Caco-2 (cell line): ENCODE results near the gene COL15A1. TPM values are rescaled to one million over a fixed set of nuclear protein-coding genes. Genes with fewer than 3 reads are reported as not detected.
A peak's percentile ranks its signal among the peaks of the same experiment; 100 is the strongest.

Source experiments
- Bru-seq: library from RNA; stranded (reverse); fragments of 400-500 nt; gene quantifications from one replicate; lab custom pipeline; 2021; lab: Mats Ljungman, UMichigan
- BruChase-seq, 2 experiments: library from RNA; stranded (reverse); fragments of 400-500 nt; gene quantifications; one replicate each; lab custom pipeline; 2021; lab: Mats Ljungman, UMichigan
- BruUV-seq: library from RNA; stranded (reverse); fragments of 400-500 nt; replicated peaks from 2 replicates; lab custom pipeline; 2021; lab: Mats Ljungman, UMichigan
- CTCF ChIA-PET: fragments of 300-600 bp; sonication (Branson Sonifier 250); formaldehyde crosslinking; loops from one replicate; lab custom pipeline; 2022; ENCODE audit warnings: antibody characterized with exemption; lab: Charles Lee
- POLR2A ChIA-PET: fragments of 300-600 bp; sonication (Branson Sonifier 250); formaldehyde crosslinking; loops from one replicate; lab custom pipeline; 2022; ENCODE audit warnings: antibody characterized with exemption; lab: Charles Lee
- DNase-seq, 2 experiments: peaks; one replicate each; pipeline versions ENCODE4 v3.0.0 to v3.0.0-alpha.2; 2020 to 2022
- H3K27me3 ChIP-seq: replicated peaks from 2 replicates; pipeline ENCODE4 v1.6.0; 2011; ENCODE audit warnings: low read length; ENCODE audit not compliant: control insufficient read depth, insufficient read depth
- H3K36me3 ChIP-seq: 2 replicates; pipeline ENCODE4 v1.5.1; 2011; ENCODE audit warnings: low read length; ENCODE audit not compliant: control insufficient read depth, insufficient read depth
- H3K4me1 ChIP-seq: fragments of 250-450 bp; sonication (Bioruptor Pico); 2 replicates; pipeline ENCODE4 v1.5.1; 2020; ENCODE audit warnings: mild to moderate bottlenecking
- H3K4me3 ChIP-seq: 2 replicates; pipeline ENCODE4 v1.5.1; 2011; ENCODE audit warnings: low read depth, mild to moderate bottlenecking, control low read depth, low read length
- H3K9me3 ChIP-seq: fragments of 250-450 bp; sonication (Bioruptor Pico); 2 replicates; pipeline ENCODE4 v1.5.1; 2020; ENCODE audit warnings: mild to moderate bottlenecking, moderate library complexity
- H3K27ac Mint-ChIP-seq: one replicate; pipeline ENCODE4 v1.8.0; 2022; ENCODE audit warnings: mixed read lengths; ENCODE audit not compliant: unreplicated experiment
- H3K27me3 Mint-ChIP-seq: one replicate; pipeline ENCODE4 v1.8.0; 2022; ENCODE audit warnings: mixed read lengths; ENCODE audit not compliant: insufficient read depth, unreplicated experiment
- H3K36me3 Mint-ChIP-seq: one replicate; pipeline ENCODE4 v1.8.0; 2022; ENCODE audit warnings: mild to moderate bottlenecking, mixed read lengths; ENCODE audit not compliant: insufficient read depth, unreplicated experiment
- H3K4me1 Mint-ChIP-seq: one replicate; pipeline ENCODE4 v1.8.0; 2022; ENCODE audit warnings: low read depth, mixed read lengths; ENCODE audit not compliant: unreplicated experiment
- H3K4me3 Mint-ChIP-seq: one replicate; pipeline ENCODE4 v1.8.0; 2022; ENCODE audit warnings: mild to moderate bottlenecking, moderate library complexity, mixed read lengths; ENCODE audit not compliant: unreplicated experiment
- H3K9me3 Mint-ChIP-seq: one replicate; pipeline ENCODE4 v1.8.0; 2022; ENCODE audit warnings: mixed read lengths; ENCODE audit not compliant: unreplicated experiment
- CTCF ChIP-seq, 2 experiments: fragments of 200-600 bp in 1 of 2; IDR thresholded peaks; 1 replicate in 1 of 2; 2 replicates in 1 of 2; pipeline versions ENCODE4 v1.5.1 to v1.8.0; 2011 to 2022; ENCODE audit warnings: antibody characterized with exemption in 1 of 2, control low read depth in 1 of 2, inconsistent platforms in 1 of 2, low read depth in 1 of 2, low read length in 1 of 2, mild to moderate bottlenecking in 1 of 2, moderate library complexity in 1 of 2; ENCODE audit not compliant: insufficient read depth in 1 of 2, severe bottlenecking in 1 of 2, unreplicated experiment in 1 of 2
- intact Hi-C: fragments of 100-400 bp; cut with micrococcal nuclease; formaldehyde crosslinking; loops from one replicate; pipeline ENCODE4 v1.10.0; 2022; ENCODE audit not compliant: unreplicated experiment
- long read RNA-seq: library from polyadenylated mRNA; stranded (forward); transcript quantifications from one replicate; pipeline ENCODE4 v2.0.0, GENCODE V29; 2022
- total RNA-seq: library from RNA; stranded (reverse); gene quantifications from 2 replicates; pipeline ENCODE4 v1.2.3, GENCODE V29; 2022

Gene COL15A1
- total RNA-seq (not detected in 2 replicates), Bru-seq, nascent RNA (percentile 1 among the genes with signal in this experiment), BruChase-seq, experiment 1, labeled RNA remaining after a 2-hour chase (not detected), BruChase-seq, experiment 2, labeled RNA remaining after a 6-hour chase (percentile 1 among the genes with signal in this experiment)
- long read RNA-seq: 0 reads

- no TSS peak for BruUV-seq
- no peak within 1 kb of the TSS for H3K4me3 ChIP-seq
- no peaks in the 10 kb centered on the region for H3K36me3 Mint-ChIP-seq
- no peak within 1 kb of the TSS for H3K27ac Mint-ChIP-seq
- POLR2A ChIA-PET: no interaction called here
- H3K9me3 ChIP-seq: no peaks in the 10 kb centered on the region
- no peak for TF ChIP-seq CTCF (IDR thresholded peaks at IDR 0.05; ENCODE audit: insufficient read depth in 1 of 2, low read depth in 1 of 2, low read length in 1 of 2, severe bottlenecking in 1 of 2, unreplicated experiment in 1 of 2)
- intact Hi-C loops: no loop called here
- no peaks in the 10 kb centered on the region for H3K4me1 Mint-ChIP-seq
- H3K36me3 ChIP-seq: no peaks in the 10 kb centered on the region
- H3K4me1 ChIP-seq: no peaks in the 10 kb centered on the region
- no peaks in the 10 kb centered on the region; the same call in 1 of the 2 replicates for H3K27me3 ChIP-seq
- no peak for DNase-seq
- H3K9me3 Mint-ChIP-seq: no peaks in the 10 kb centered on the region
- H3K4me3 Mint-ChIP-seq: no peak within 1 kb of the TSS
- peaks cover 7% of the 10 kb centered on the region for H3K27me3 Mint-ChIP-seq
- CTCF ChIA-PET: no interaction called here
These were observed at the start of gene COL15A1 for GRCh38 chr9:98943682-98944056. Gene COL15A1 (plus strand): TSS chr9:98943907. CDS start chr9:98944062, 155 bp downstream.

GRCh38 chr9:98894171-98894570 is 49.5 kb upstream of the COL15A1 start:
- intact Hi-C loops: no loop called here
- H3K36me3 Mint-ChIP-seq: no peaks in the 10 kb centered on the region
- Histone ChIP-seq H3K36me3 (no peaks in the 10 kb centered on the region), H3K4me3 (no peak overlapping the region), H3K4me1 (no peaks in the 10 kb centered on the region), H3K27me3 (no peaks in the 10 kb centered on the region; the same call in 1 of the 2 replicates), H3K9me3 (peaks cover 7% of the 10 kb centered on the region; the same call in 1 of the 2 replicates)
- no TSS peak for BruUV-seq
- ChIA-PET CTCF (no interaction called here), POLR2A (no interaction called here)
- no peaks in the 10 kb centered on the region for H3K4me1 Mint-ChIP-seq
- no peak overlapping the region for H3K27ac Mint-ChIP-seq
- H3K4me3 Mint-ChIP-seq: no peak overlapping the region
- no peak for DNase-seq
- TF ChIP-seq CTCF (IDR thresholded peaks at IDR 0.05; ENCODE audit: insufficient read depth in 1 of 2, low read depth in 1 of 2, low read length in 1 of 2, severe bottlenecking in 1 of 2, unreplicated experiment in 1 of 2): no peak
- H3K9me3 Mint-ChIP-seq: no peaks in the 10 kb centered on the region
- H3K27me3 Mint-ChIP-seq: peaks cover 4% of the 10 kb centered on the region

GRCh38 chr9:98894761-98895160 is 48.9 kb upstream of the COL15A1 start:
- Mint-ChIP-seq H3K4me1 (no peaks in the 10 kb centered on the region), H3K27ac (no peak overlapping the region), H3K27me3 (peaks cover 4% of the 10 kb centered on the region), H3K4me3 (no peak overlapping the region), H3K9me3 (no peaks in the 10 kb centered on the region), H3K36me3 (no peaks in the 10 kb centered on the region)
- Histone ChIP-seq H3K4me3 (no peak overlapping the region), H3K9me3 (peaks cover 7% of the 10 kb centered on the region; the same call in 1 of the 2 replicates), H3K4me1 (no peaks in the 10 kb centered on the region), H3K27me3 (no peaks in the 10 kb centered on the region; the same call in 1 of the 2 replicates), H3K36me3 (no peaks in the 10 kb centered on the region)
- DNase-seq: no peak
- CTCF ChIA-PET: no interaction called here
- intact Hi-C loops: no loop called here
- POLR2A ChIA-PET: no interaction called here
- TF ChIP-seq CTCF (IDR thresholded peaks at IDR 0.05; ENCODE audit: insufficient read depth in 1 of 2, low read depth in 1 of 2, low read length in 1 of 2, severe bottlenecking in 1 of 2, unreplicated experiment in 1 of 2): no peak
- no TSS peak for BruUV-seq
